GM18499 (cell line): ENCODE results near the gene UTF1.

Source experiments
- ATAC-seq: cut with Tn5 transposase; IDR thresholded peaks from one replicate; pipeline ENCODE4 v1.9.1; 2021; ENCODE audit warnings: moderate number of reproducible peaks; ENCODE audit not compliant: insufficient read depth, unreplicated experiment

UTF1 gene

DNA sequence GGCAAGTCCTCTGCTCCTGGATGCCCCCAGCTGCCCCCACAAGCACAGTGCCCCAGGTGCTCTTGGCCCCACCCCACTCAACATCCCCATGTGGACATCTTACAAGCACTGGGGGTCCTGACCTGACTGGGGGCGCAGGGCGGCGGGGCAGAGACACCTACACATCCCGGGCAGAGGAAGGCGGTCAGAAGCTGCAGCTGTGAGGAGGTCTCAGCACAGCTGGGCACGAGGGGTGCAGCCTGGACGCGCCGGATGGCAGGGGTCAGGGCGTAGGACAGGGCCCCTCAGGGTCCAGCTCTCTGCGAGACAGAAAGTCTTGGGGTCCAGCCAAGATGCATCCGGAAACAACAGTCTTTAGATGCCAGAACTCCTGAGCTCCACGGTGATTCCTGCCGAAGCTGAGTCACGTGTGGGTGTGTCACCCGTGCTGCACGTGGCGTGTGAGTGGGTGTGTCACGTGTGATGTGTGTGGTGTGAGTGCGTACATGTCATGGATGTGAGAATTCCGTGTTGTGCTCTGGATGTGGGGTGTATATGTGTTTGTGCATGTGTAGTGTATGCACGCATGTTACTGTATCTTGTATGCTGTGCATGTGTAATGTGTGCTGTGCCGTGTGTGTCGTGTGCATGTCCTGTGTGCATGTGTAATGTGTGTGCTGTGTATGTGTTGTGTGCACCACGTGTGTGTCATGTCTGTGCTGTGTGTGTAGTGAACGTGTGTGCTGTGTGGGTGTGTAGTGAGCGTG, 12.8 kb downstream of the UTF1 start:
- ATAC-seq = no peak

DNA sequence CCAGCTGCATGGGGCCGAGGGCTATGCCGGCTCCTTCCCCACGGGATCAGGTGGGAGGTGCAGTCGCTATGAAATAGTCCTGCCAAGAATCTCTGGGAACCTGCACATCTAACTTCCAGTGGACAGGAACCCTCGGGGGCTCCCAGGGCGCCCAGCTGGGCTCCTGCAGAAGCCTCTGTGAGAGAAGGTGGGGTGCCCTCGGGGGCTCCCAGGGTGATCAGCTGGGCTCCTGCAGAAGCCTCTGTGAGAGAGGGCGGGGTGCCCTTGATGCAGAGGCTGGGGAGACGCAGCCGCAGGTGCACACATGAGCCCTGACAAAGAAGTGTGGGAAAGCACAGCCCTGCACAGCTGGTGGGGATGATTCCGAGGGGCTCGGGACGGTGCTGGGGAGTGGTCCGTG, 13.6 kb downstream of the UTF1 start:
- ATAC-seq = no peak

DNA sequence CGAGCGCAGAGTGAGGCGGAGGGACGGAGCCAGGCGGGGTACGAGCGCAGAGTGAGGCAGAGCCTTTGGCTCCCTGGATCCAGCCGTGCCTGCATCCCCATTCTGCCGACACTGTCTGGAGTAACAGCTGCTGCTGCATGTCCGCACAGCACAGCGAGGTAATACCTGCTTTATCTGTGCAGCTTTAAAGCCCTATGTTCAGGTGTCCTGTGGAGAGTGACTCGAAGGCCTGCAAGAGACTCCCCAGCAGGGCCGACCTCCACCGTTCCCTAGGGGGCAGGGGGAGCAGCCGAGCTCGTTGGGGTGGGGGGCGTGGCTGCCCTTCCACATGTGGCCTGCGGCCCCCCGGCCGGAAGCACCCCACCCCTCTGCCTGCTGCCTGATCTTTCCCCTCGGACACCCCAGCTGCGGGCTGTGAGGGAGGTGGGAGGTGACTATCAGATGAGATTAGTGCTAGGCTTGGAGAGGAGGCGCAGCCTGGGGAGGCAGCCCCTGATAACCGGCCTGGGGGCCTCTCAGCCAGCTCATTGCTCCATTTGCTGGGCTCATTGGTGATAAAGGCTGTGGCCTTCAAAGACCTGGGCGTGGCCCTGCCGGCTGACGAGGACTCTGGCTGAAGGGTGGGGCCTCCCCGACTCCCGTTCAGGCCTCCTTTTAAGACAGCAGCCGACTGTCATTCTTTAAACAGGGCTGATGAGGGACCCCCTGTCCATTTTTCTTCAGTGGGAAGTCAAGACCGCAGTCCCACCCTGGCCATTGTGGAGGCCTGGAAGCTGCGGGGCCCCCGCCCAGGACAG, 15.6 kb downstream of the UTF1 start:
- no peak for ATAC-seq

DNA sequence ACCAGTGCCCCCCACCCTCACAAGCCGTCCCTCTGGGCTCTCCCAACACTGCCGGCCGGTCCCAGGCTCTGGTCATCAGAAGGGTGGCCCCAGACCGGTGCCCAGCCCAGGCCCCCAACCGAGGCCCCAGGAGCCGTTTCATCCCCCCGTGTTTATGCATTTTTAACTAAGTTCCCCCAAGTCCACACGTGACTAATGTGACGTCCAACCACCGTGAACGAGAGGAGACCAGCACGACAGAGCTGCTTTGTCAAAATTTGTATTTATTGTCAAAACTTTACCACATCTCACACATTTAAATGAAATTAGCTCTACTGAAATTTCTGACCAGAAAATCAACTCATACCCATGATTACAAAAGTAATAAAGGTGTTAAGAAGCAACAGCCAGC, 16.2 kb downstream of the UTF1 start:
- no peak for ATAC-seq

DNA sequence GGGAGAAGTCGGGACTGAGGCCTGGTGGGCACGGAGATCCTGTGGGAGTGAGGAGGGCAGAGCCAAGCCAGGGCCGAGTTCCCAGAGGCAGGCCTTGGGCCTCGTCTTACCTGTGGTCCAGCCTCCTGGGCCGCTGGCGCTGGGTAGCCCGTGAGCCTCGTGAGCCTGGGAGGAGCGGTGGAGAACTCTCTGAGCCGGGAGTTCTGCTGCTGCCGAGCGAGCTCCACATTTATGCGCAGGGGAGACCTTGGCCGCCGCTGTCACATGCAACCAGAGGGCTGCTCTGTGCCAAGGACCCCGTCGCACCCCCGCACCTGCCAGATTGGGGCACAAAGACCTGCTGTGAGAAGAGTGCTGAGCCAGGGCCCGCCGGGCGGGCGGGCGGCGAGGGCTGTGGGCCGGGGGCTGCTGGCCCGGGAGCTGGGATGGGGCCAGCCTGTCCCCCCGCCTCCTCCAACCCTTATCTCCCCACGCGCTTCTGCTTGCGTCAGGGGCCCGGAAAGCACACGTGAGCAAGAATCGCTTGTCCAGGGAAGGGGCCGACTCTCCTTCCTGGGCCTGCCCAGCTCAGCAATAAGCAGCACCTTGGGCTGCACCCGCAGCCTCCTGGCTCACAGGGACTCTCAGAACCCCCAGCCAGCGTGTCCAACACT, 17.8 kb downstream of the UTF1 start:
- ATAC-seq = no peak

DNA sequence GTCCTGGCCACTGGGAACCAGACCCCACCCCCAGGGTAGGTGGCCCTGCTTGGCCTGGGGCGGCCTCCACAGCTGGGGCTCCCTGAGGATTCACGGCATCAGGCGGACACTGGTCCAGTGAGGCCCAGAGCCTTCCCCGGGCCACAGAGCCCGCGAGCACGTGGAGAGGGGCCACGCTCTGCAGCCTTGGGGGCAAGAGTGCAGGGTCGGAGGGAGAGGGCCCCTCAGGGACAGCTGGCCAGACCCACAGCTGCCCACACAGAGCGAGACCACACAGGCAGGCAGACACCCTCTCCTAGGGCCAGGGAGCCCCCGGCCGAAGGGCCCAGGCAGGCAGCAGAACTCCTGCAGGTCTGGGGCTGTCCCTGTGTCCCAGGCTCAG, 18.3 kb downstream of the UTF1 start:
- no peak for ATAC-seq

DNA sequence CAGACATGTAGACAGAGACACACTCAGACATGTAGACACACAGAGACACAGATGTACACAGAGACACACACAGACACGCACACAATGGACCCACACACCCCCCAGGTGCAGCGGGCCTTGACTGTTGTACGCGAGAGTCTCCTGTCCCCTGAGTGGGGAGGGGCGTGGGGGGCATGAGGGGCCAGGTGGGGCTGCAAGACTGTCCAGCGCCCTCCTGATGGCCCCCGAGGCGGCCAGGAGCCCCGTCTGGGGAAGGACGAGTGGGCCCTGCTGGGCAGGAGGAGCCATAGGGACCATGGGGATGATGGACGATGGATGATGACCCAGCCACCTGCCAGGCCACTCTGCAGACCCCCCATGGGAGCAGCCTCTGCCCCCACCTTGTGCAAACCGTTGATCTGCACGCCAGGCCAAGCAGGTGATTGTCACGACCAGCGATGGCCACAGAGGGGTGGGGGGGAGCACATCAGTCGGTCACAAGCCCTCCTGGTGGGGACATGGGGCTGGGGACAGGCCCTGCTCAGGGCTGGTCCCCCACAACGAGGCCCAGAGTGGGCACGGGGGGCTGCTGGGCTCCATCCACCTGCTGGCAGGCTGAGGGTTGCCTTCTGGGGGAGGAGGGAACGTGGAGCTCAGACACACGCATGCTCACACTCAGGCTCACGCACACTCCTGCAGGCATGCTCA, 19.2 kb downstream of the UTF1 start:
- no peak for ATAC-seq

DNA sequence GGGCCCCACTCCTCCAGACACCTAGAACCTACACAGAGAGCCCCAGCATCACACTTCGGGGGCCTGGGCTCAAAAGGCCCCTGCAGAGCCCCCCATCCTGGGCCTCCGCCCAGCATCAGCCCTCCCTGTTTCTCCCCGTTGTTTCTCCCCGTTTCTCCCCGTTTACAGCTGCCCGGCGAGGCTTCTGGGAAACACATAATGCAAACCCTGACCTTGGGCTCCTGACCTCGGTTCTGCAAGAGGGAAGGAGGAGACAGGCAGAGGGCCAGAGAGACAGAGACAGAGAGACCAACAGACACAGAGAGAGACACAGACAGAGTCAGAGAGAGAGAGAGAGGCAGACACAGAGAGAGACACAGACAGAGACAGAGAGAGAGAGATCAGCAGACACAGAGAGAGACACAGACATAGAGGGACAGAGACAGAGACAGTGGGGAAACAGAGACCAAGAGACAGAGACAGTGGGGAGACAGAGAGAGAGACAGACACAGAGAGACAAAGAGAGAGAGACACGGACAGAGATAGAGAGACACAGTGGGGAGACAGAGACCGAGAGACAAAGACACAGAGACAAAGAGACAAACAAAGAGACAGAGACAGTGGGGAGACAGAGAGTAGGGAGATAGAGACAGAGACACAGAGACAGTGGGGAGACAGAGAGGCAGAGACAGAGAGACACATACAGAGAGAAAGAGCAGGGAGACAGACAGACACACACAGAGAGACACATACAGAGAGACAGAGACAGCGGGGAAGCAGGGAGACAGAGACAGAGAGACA, 20.1 kb downstream of the UTF1 start:
- no peak for ATAC-seq

DNA sequence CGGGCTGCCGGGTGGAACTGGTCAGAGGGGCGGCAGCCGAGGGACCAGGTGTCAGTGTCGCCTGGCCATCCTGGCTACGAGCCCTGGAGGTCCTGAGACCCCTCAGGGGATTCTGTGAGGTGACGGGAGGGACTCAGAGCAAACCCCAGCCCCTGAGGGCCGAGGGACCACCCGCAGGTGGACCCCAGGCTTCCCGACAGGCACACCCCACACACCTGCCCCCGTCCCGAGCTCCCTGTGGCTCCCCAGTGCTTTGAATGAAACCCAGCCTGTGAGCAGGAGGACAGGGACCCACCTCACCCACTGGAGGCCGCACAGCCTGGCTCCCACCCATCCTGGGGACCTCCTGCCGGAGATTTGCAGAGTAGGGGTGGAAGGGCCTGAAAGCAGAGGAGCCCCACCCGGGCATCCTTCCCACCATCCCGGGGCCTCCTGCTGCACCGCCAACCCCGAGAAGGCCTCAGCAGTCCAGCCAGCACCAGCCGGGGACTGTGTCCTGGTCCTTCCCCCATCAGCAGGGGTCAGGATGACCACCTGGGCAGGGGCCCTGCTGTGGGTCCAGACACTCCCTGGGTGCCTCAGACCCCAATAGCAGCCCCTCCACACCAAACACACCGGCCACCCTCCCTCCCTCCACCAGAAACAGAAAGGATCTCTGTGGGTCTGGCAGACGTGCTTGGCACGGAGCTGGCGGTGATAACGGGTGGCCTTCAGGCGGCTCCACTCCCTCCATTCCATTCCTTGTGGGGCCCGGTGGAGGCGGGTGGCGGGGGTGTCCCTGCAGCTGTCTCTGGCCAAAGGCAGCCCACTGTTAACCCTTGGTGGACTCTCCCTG, 21.6 kb downstream of the UTF1 start:
- ATAC-seq = no peak

DNA sequence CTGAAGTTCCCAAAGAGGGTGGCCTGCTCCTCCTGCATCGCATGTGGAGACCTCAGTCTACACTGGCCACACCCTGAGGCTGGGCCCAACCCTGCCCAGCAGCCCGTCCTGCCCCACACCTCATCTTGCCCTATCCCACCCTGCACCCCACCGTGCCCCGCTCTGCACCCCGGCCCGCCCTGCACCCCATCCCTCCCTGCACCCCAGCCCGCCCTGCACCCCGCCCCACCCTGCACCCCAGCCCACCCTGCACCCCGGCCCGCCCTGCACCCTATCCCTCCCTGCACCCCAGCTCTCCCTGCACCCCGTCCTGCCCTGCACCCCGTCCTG, 22.2 kb downstream of the UTF1 start:
- no peak for ATAC-seq

DNA sequence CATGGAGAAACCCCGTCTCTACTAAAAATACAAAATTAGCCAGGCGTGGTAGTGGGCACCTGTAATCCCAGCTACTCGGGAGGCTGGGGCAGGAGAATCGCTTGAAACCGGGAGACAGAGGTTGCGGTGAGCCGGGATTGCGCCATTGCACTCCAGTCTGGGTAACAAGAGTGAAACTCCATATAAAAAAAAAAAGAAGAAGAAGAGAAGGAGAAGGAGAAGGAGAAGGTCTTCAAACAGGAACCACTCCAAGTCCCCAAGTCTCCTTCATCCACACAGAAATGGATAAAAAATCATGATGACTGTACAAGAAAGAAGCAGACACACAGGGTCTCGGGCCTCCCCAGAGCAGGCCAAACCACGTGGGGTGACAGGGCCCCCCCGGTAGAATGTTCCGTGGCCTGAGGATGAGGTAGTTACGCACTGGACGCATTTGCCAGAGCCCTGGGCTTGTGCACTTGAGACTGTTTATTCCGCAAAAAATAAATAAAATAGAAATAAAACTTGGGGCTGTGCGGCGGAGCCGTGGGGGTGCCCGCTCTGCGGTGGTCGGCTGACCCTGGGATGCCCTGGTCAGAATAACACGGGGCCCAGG, 23.4 kb downstream of the UTF1 start:
- no peak for ATAC-seq

DNA sequence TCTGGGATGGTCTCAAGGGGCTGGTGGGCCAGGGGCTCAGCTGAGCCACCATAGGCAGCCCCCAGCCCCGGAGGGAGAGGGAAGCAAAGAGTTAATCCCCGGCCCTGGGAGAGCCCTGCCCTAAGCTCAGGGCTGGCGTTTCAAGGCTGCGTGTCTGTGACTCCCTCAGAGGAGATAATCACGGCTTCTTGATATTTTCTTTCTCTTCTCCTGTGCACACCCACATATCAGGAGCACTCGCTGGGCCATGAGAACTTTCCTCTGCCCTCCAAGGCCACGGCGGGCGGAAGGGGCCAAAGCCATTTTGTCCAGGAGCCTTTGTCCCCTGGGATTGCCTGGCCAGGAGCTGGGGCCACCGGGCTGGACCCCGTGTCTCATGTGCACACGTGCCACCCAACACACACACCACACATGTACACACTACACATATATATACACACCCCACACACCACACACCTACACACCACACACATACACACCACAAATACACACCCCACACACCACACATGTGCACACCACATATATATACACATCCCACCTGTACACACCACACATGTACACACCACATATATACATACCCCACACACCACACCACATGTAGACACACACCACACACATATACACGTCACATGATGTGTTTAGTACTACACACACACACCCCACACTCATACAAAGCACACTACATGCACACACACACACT, 24.6 kb downstream of the UTF1 start:
- ATAC-seq = no peak

DNA sequence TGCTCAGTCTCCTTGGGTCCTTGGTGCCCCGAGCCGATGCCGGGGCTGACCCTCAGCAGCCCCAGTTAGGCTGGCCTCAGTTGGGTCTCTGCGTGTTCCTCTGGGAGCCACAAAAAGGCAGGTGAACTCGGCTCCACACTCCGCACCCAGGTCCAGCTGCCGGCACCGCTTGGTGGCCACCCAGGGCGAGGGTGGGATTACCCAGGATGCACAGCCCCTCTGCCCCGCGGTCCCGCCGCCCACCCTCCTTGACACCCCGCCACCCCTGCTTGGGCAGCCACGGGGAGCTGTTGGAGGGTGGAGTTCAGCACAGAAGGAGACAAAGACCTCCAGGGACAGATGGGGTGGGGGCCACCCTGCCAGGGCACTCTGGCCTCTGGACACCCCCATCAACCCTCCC, 25.3 kb downstream of the UTF1 start:
- no peak for ATAC-seq

DNA sequence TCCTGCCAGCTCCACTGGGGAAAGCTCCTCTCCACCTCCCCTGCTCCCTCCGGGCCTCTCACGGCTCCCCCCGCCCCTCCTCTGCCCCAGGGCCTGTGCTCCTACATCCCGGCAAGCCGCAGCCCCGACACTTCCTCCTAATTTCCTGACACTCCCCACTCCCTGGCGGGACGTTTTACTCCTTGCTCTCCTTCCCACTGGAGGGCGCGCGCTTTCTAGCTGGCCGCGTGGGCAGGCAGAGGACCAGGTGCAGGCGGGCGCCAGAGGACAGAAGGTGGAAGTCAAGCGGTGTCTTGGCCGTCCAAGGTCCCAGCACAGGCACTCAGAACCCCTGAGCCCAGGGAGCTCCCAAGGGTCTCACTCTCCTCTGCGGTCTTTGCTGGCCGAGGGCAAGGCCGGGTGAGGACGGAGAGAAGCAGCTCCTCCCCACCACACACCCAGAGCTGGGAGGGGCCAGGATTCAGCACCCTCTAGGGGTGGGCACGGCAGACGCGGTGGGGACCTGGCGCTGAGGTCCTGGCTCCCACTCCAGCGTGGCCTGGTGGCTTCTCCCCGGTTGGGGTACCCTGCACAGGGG, 27.6 kb downstream of the UTF1 start:
- no peak for ATAC-seq

DNA sequence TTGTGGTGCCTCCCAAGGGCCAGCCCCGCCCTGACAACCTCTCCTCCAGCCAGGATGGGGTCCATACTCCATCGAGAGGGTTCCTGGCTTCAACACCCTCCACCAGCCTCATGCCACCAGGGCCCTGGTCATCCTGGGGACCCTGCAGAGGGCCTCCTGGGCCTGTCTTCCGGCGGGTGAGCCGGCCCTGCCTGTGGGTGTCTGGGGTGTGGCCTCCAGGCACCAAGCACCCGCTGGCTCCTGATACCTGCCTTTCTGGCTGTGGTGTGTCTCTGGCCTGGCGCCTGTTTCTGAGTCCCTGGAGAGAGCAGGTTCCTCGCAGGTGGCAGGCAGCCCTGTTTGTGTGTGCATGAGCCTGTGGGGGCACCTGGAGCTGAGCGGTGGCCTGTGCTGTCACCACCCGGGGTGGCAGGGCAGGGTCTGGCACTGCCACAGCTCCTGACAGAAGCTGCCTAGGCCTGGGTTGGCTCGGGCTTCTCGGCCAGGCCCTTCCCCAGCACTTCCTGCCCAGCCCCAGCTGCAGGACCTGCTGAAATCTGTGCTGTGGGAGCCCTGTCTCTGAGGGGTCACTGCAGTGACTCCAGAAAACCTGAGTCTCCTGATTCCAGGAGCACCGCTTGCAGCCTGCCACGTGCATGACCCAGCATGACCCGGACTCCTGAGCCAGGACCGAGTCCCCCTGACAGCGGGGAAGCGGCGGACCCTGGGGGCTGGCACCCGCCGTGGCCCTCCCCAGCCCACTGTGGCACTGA, 28.2 kb downstream of the UTF1 start:
- no peak for ATAC-seq

DNA sequence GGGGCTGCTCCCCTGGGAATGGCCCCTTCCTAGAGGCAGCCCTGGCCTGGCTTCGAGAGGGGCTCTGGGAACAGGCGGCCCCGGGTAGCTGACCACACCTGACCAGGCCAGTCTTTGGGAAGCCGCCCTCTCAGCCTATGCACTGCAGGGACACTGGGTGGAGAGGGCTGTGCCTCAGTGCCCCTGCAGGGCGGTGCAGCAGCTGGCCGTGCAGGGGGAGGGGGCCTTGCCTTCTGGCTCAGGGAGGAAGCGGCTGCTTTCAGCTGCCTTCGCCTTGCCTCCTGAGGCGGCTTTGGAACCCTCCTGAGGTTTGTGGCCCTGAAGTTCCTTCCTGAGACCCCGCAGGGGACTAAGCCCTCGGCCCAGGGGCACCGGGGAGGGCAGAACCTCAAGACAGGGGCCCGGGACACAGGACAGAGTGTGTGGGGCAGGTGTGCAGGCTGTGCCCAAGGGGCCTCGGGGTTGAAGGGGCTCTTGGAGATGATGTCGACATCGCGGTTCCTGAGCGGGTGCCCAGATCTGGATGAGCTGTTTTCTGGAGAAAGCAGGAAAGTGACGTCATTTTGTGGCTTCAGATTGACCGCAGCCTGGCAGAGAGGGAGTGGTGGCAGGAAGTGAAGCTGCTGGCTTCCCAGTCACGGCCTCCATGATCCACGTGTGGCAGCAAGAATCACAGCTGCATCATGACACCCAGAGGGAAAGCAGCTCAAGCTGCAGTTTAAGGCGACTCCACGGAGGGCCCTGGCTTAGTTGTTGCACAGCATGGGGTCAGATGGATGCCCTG, 29.0 kb downstream of the UTF1 start:
- ATAC-seq = no peak

DNA sequence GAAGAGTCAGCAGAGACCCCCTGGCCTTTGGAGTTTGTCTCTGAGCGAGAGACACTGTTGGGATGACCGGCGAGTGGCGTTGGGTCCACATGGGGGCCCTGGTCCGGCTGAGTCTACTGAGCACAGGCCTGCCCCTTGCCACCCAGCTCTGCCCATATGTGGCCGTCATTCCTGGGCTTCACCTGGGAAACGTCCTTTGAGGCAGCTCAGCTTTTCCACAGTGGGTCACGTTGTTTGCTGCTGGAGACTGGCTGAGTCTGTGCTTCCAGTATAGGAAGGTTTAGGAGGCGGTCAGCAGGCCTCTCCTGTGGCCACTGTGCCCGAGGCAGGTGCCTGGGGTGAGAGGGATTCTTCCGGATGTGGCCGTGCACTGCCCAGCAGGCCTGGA, 29.6 kb downstream of the UTF1 start:
- ATAC-seq = no peak
